ENCODE results near the gene FBLIM1.

Gene FBLIM1

GRCh38 chr1:15755021-15755645, 3.5 kb upstream of the FBLIM1 start:
- DNase-seq (ENCODE audit: low read depth), result no peak
- H3K4me3 ChIP-seq (ENCODE audit: low read depth, low read length), result no peak overlapping the region
- TF ChIP-seq CTCF (IDR thresholded peaks at IDR 0.05; ENCODE audit: low read depth, low read length) (no peak), MAX (IDR thresholded peaks at IDR 0.05; ENCODE audit: low read depth, low read length) (no peak), POLR2A (IDR thresholded peaks at IDR 0.05; ENCODE audit: extremely low read depth, insufficient read length) (no peak), MYC (IDR thresholded peaks at IDR 0.05; ENCODE audit: low read depth, low read length) (no peak)

- no peak overlapping the region for H3K4me3 ChIP-seq (ENCODE audit: low read depth, low read length)
- DNase-seq (ENCODE audit: low read depth), result no peak
- TF ChIP-seq CTCF (IDR thresholded peaks at IDR 0.05; ENCODE audit: low read depth, low read length) (no peak), MYC (IDR thresholded peaks at IDR 0.05; ENCODE audit: low read depth, low read length) (no peak), POLR2A (IDR thresholded peaks at IDR 0.05; ENCODE audit: extremely low read depth, insufficient read length) (no peak), MAX (IDR thresholded peaks at IDR 0.05; ENCODE audit: low read depth, low read length) (no peak)
Observed at GRCh38 chr1:15755646-15756040, 3.0 kb upstream of the FBLIM1 start.

- no peak for DNase-seq (ENCODE audit: low read depth)
- H3K4me3 ChIP-seq (ENCODE audit: low read depth, low read length), result no peak overlapping the region
- TF ChIP-seq MAX (IDR thresholded peaks at IDR 0.05; ENCODE audit: low read depth, low read length) (no peak), CTCF (IDR thresholded peaks at IDR 0.05; ENCODE audit: low read depth, low read length) (no peak), MYC (IDR thresholded peaks at IDR 0.05; ENCODE audit: low read depth, low read length) (no peak), POLR2A (IDR thresholded peaks at IDR 0.05; ENCODE audit: extremely low read depth, insufficient read length) (no peak)
Observed at GRCh38 chr1:15756143-15757015, 2.2 kb upstream of the FBLIM1 start.

- no peak overlapping the region for H3K4me3 ChIP-seq (ENCODE audit: low read depth, low read length)
- TF ChIP-seq MYC (IDR thresholded peaks at IDR 0.05; ENCODE audit: low read depth, low read length) (no peak), POLR2A (IDR thresholded peaks at IDR 0.05; ENCODE audit: extremely low read depth, insufficient read length) (no peak), MAX (IDR thresholded peaks at IDR 0.05; ENCODE audit: low read depth, low read length) (no peak), CTCF (IDR thresholded peaks at IDR 0.05; ENCODE audit: low read depth, low read length) (no peak)
- DNase-seq (ENCODE audit: low read depth), result no peak
Observed at GRCh38 chr1:15757016-15757543, 1.5 kb upstream of the FBLIM1 start.

- no peak for DNase-seq (ENCODE audit: low read depth)
- TF ChIP-seq POLR2A (IDR thresholded peaks at IDR 0.05; ENCODE audit: extremely low read depth, insufficient read length) (no peak), MAX (IDR thresholded peaks at IDR 0.05; ENCODE audit: low read depth, low read length) (no peak), MYC (IDR thresholded peaks at IDR 0.05; ENCODE audit: low read depth, low read length) (no peak), CTCF (IDR thresholded peaks at IDR 0.05; ENCODE audit: low read depth, low read length) (no peak)
Observed at GRCh38 chr1:15757575-15758342, 836 bp upstream of the FBLIM1 start.

More at GRCh38 chr1:15757575-15758342, 836 bp upstream of the FBLIM1 start:
- H3K4me3 ChIP-seq (ENCODE audit: low read depth, low read length), result no peak overlapping the region
